Astrocyte (in vitro differentiated cells and primary cell): Measurements from ENCODE around the gene PFDN4. TPM values are rescaled to one million over a fixed set of nuclear protein-coding genes. Genes with fewer than 3 reads are reported as not detected.

ENCODE experiments used
- DNase-seq: peaks from one replicate; pipeline ENCODE4 v3.0.0-alpha.2; 2010; ENCODE audit warnings: low read depth
- FAIRE-seq: peaks from 2 replicates; lab custom pipeline; 2011; peaks lifted over from hg19 to GRCh38; lab: Jason Lieb, UNC
- H2AFZ ChIP-seq: 2 replicates; pipeline ENCODE4 v1.6.0; 2012; ENCODE audit warnings: low read depth, low read length, inconsistent platforms
- H3K27ac ChIP-seq: 2 replicates; pipeline ENCODE4 v1.5.1; 2011; ENCODE audit warnings: low read depth, low read length, inconsistent platforms
- H3K27me3 ChIP-seq: 2 replicates; pipeline ENCODE4 v1.6.0; 2011; ENCODE audit warnings: low read length, inconsistent platforms; ENCODE audit not compliant: insufficient read depth
- H3K36me3 ChIP-seq: 2 replicates; pipeline ENCODE4 v1.5.1; 2011; ENCODE audit warnings: low read length, inconsistent platforms; ENCODE audit not compliant: insufficient read depth
- H3K4me1 ChIP-seq: 2 replicates; pipeline ENCODE4 v1.5.1; 2011; ENCODE audit warnings: low read length, inconsistent platforms; ENCODE audit not compliant: insufficient read depth
- H3K4me2 ChIP-seq: 2 replicates; pipeline ENCODE4 v1.6.0; 2012; ENCODE audit warnings: low read length, inconsistent platforms
- H3K4me3 ChIP-seq: 2 replicates; pipeline ENCODE4 v1.5.1; 2011; ENCODE audit warnings: low read depth, mild to moderate bottlenecking, low read length, inconsistent platforms; ENCODE audit not compliant: insufficient read depth
- H3K79me2 ChIP-seq: 2 replicates; pipeline ENCODE4 v1.6.0; 2012; ENCODE audit warnings: mild to moderate bottlenecking, low read length, inconsistent platforms; ENCODE audit not compliant: insufficient read depth
- H3K9ac ChIP-seq: 2 replicates; pipeline ENCODE4 v1.6.0; 2012; ENCODE audit warnings: mild to moderate bottlenecking, low read length, inconsistent platforms
- H3K9me3 ChIP-seq: 2 replicates; pipeline ENCODE4 v1.5.1; 2012; ENCODE audit warnings: low read depth, mild to moderate bottlenecking, low read length, inconsistent platforms; ENCODE audit not compliant: insufficient read depth
- H4K20me1 ChIP-seq: 2 replicates; pipeline ENCODE4 v1.6.0; 2012; ENCODE audit warnings: low read length, inconsistent platforms; ENCODE audit not compliant: insufficient read depth
- H3K27ac Mint-ChIP-seq: one replicate; pipeline ENCODE4 v1.8.0; 2021; ENCODE audit warnings: mild to moderate bottlenecking, mixed read lengths; ENCODE audit not compliant: unreplicated experiment
- H3K27me3 Mint-ChIP-seq: one replicate; pipeline ENCODE4 v1.8.0; 2021; ENCODE audit warnings: low read depth, mixed read lengths; ENCODE audit not compliant: unreplicated experiment
- H3K36me3 Mint-ChIP-seq: one replicate; pipeline ENCODE4 v1.8.0; 2021; ENCODE audit warnings: low read depth, mixed read lengths; ENCODE audit not compliant: unreplicated experiment
- H3K4me1 Mint-ChIP-seq: one replicate; pipeline ENCODE4 v1.8.0; 2021; ENCODE audit warnings: low read depth, mixed read lengths; ENCODE audit not compliant: unreplicated experiment
- H3K4me3 Mint-ChIP-seq: one replicate; pipeline ENCODE4 v1.8.0; 2021; ENCODE audit warnings: mild to moderate bottlenecking, moderate library complexity, mixed read lengths; ENCODE audit not compliant: unreplicated experiment
- H3K9me3 Mint-ChIP-seq: one replicate; pipeline ENCODE4 v1.8.0; 2021; ENCODE audit warnings: mild to moderate bottlenecking, mixed read lengths; ENCODE audit not compliant: unreplicated experiment
- CTCF ChIP-seq: IDR thresholded peaks from 2 replicates; pipeline ENCODE4 v1.5.1; 2011; ENCODE audit warnings: low read depth, mild to moderate bottlenecking, inconsistent platforms, low read length, moderate library complexity; ENCODE audit not compliant: insufficient read depth
- EZH2 ChIP-seq: IDR thresholded peaks from 2 replicates; pipeline ENCODE4 v1.6.1; 2012; ENCODE audit warnings: mild to moderate bottlenecking, low read length, inconsistent platforms; ENCODE audit not compliant: insufficient read depth
- total RNA-seq: library from RNA; stranded (reverse); gene quantifications from 2 replicates; pipeline ENCODE4 v1.2.1, GENCODE V29; 2021

Gene PFDN4
- total RNA-seq, 1 donor from 2014 or later, result 35.2 TPM

- DNase-seq, result no peak
- H2AFZ ChIP-seq, result no peak overlapping the region
- peaks cover 11% of the 10 kb centered on the region for H3K4me1 Mint-ChIP-seq
- peaks cover 2% of the 10 kb centered on the region for H3K9me3 Mint-ChIP-seq
- H4K20me1 ChIP-seq, result no peaks in the 10 kb centered on the region
- peaks cover under 1% of the 10 kb centered on the region for H3K27me3 ChIP-seq
- no peak overlapping the region for H3K4me3 ChIP-seq
- H3K9me3 ChIP-seq, result no peaks in the 10 kb centered on the region
- no peaks in the 10 kb centered on the region for H3K36me3 ChIP-seq
- no peak overlapping the region for H3K4me2 ChIP-seq
- no peaks in the 10 kb centered on the region for H3K36me3 Mint-ChIP-seq
- no peak for FAIRE-seq
- no peak overlapping the region for H3K27ac Mint-ChIP-seq
- H3K27me3 Mint-ChIP-seq, result peaks cover 10% of the 10 kb centered on the region
- H3K4me1 ChIP-seq, result peaks cover under 1% of the 10 kb centered on the region
- H3K79me2 ChIP-seq, result no peaks in the 10 kb centered on the region
- no peak for TF ChIP-seq CTCF
- no peak for TF ChIP-seq EZH2
- no peak overlapping the region for H3K27ac ChIP-seq
- no peak overlapping the region for H3K4me3 Mint-ChIP-seq
- H3K9ac ChIP-seq, result no peak overlapping the region
These were observed 27.9 kb upstream of the PFDN4 start for GRCh38 chr20:54179946-54180345.

GRCh38 chr20:54180931-54181330, 27.0 kb upstream of the PFDN4 start:
- Mint-ChIP-seq H3K4me3 (no peak overlapping the region), H3K27me3 (peaks cover 5% of the 10 kb centered on the region), H3K9me3 (no peaks in the 10 kb centered on the region), H3K36me3 (no peaks in the 10 kb centered on the region), H3K27ac (no peak overlapping the region), H3K4me1 (peaks cover 10% of the 10 kb centered on the region)
- H3K27ac ChIP-seq, result no peak overlapping the region
- H3K36me3 ChIP-seq, result no peaks in the 10 kb centered on the region
- H3K4me2 ChIP-seq, result no peak overlapping the region
- no peaks in the 10 kb centered on the region for H3K4me1 ChIP-seq
- H2AFZ ChIP-seq, result no peak overlapping the region
- TF ChIP-seq CTCF, result no peak
- TF ChIP-seq EZH2, result no peak
- no peaks in the 10 kb centered on the region for H3K27me3 ChIP-seq
- no peaks in the 10 kb centered on the region for H3K9me3 ChIP-seq
- no peaks in the 10 kb centered on the region for H4K20me1 ChIP-seq
- no peaks in the 10 kb centered on the region for H3K79me2 ChIP-seq
- DNase-seq (no peak), FAIRE-seq (no peak)
- no peak overlapping the region for H3K4me3 ChIP-seq
- H3K9ac ChIP-seq, result no peak overlapping the region

GRCh38 chr20:54184071-54184470, 23.8 kb upstream of the PFDN4 start:
- Histone ChIP-seq H3K27me3 (no peaks in the 10 kb centered on the region), H3K4me3 (no peak overlapping the region), H3K79me2 (no peaks in the 10 kb centered on the region), H4K20me1 (no peaks in the 10 kb centered on the region), H3K9me3 (no peaks in the 10 kb centered on the region), H3K4me2 (no peak overlapping the region), H3K27ac (no peak overlapping the region), H3K9ac (no peak overlapping the region), H3K4me1 (no peaks in the 10 kb centered on the region), H2AFZ (no peak overlapping the region), H3K36me3 (no peaks in the 10 kb centered on the region)
- H3K4me3 Mint-ChIP-seq, result no peak overlapping the region
- peaks cover 5% of the 10 kb centered on the region for H3K4me1 Mint-ChIP-seq
- DNase-seq (no peak), FAIRE-seq (no peak)
- TF ChIP-seq CTCF, result no peak
- TF ChIP-seq EZH2, result no peak
- no peak overlapping the region for H3K27ac Mint-ChIP-seq
- peaks cover 5% of the 10 kb centered on the region for H3K27me3 Mint-ChIP-seq
- H3K9me3 Mint-ChIP-seq, result no peaks in the 10 kb centered on the region
- no peaks in the 10 kb centered on the region for H3K36me3 Mint-ChIP-seq
